ENCODE data around the gene LAD1. TPM values are rescaled to one million over a fixed set of nuclear protein-coding genes. Genes with fewer than 3 reads are reported as not detected.

Gene LAD1
- not detected in 2 replicates for total RNA-seq
- long read RNA-seq, result 0 reads

- DNase-seq (ENCODE audit: low read depth, low spot score), result no peak
- Mint-ChIP-seq H3K27ac (ENCODE audit: unreplicated experiment) (no peak within 1 kb of the TSS), H3K36me3 (ENCODE audit: low read depth) (no peaks in the 10 kb centered on the region), H3K27me3 (ENCODE audit: low read depth) (peaks cover 36% of the 10 kb centered on the region), H3K4me1 (no peaks in the 10 kb centered on the region), H3K4me3 (no peak within 1 kb of the TSS), H3K9me3 (no peaks in the 10 kb centered on the region)
- no peak for TF ChIP-seq CTCF (conservative IDR thresholded peaks at IDR 0.05)
Measured at GRCh38 chr1:201399018-201399351, at the start of gene LAD1. Gene LAD1, minus strand, starts transcription at chr1:201399324. Its CDS starts 18 bp downstream, at chr1:201399306.

- peak; percentile 73 for DNase-seq (ENCODE audit: low read depth, low spot score)
- Mint-ChIP-seq H3K9me3 (no peaks in the 10 kb centered on the region), H3K4me3 (peak overlapping the region; percentile 2), H3K36me3 (ENCODE audit: low read depth) (no peaks in the 10 kb centered on the region), H3K27me3 (ENCODE audit: low read depth) (no peaks in the 10 kb centered on the region), H3K27ac (ENCODE audit: unreplicated experiment) (peak overlapping the region; percentile 80), H3K4me1 (peaks cover 43% of the 10 kb centered on the region)
- TF ChIP-seq CTCF (conservative IDR thresholded peaks at IDR 0.05), result peak; percentile 88
Measured at GRCh38 chr1:201447903-201448871, 49.1 kb upstream of the LAD1 start.

GRCh38 chr1:201445310-201445709 lies 46.2 kb upstream of the LAD1 start:
- Mint-ChIP-seq H3K36me3 (ENCODE audit: low read depth) (no peaks in the 10 kb centered on the region), H3K4me1 (peaks cover 28% of the 10 kb centered on the region), H3K4me3 (no peak overlapping the region), H3K27me3 (ENCODE audit: low read depth) (no peaks in the 10 kb centered on the region), H3K9me3 (peaks cover 7% of the 10 kb centered on the region), H3K27ac (ENCODE audit: unreplicated experiment) (no peak overlapping the region)
- TF ChIP-seq CTCF (conservative IDR thresholded peaks at IDR 0.05), result no peak
- DNase-seq (ENCODE audit: low read depth, low spot score), result no peak

- no peak overlapping the region for H3K27ac Mint-ChIP-seq (ENCODE audit: unreplicated experiment)
- TF ChIP-seq CTCF (conservative IDR thresholded peaks at IDR 0.05), result no peak
- no peak for DNase-seq (ENCODE audit: low read depth, low spot score)
- no peak overlapping the region for H3K4me3 Mint-ChIP-seq
- no peaks in the 10 kb centered on the region for H3K27me3 Mint-ChIP-seq (ENCODE audit: low read depth)
- H3K36me3 Mint-ChIP-seq (ENCODE audit: low read depth), result no peaks in the 10 kb centered on the region
- peaks cover 23% of the 10 kb centered on the region for H3K4me1 Mint-ChIP-seq
- peaks cover 7% of the 10 kb centered on the region for H3K9me3 Mint-ChIP-seq
Measured at GRCh38 chr1:201444792-201445191, 45.7 kb upstream of the LAD1 start.

- TF ChIP-seq CTCF (conservative IDR thresholded peaks at IDR 0.05), result no peak
- H3K4me1 Mint-ChIP-seq, result peaks cover 14% of the 10 kb centered on the region
- no peaks in the 10 kb centered on the region for H3K36me3 Mint-ChIP-seq (ENCODE audit: low read depth)
- no peak overlapping the region for H3K27ac Mint-ChIP-seq (ENCODE audit: unreplicated experiment)
- H3K27me3 Mint-ChIP-seq (ENCODE audit: low read depth), result no peaks in the 10 kb centered on the region
- H3K9me3 Mint-ChIP-seq, result peaks cover 7% of the 10 kb centered on the region
- no peak overlapping the region for H3K4me3 Mint-ChIP-seq
- DNase-seq (ENCODE audit: low read depth, low spot score), result no peak
Measured at GRCh38 chr1:201443747-201444146, 44.6 kb upstream of the LAD1 start.
